Measurements from ENCODE around the gene DZANK1.
A peak's percentile ranks its signal among the peaks of the same experiment; 100 is the strongest.

The DZANK1 gene

DNA sequence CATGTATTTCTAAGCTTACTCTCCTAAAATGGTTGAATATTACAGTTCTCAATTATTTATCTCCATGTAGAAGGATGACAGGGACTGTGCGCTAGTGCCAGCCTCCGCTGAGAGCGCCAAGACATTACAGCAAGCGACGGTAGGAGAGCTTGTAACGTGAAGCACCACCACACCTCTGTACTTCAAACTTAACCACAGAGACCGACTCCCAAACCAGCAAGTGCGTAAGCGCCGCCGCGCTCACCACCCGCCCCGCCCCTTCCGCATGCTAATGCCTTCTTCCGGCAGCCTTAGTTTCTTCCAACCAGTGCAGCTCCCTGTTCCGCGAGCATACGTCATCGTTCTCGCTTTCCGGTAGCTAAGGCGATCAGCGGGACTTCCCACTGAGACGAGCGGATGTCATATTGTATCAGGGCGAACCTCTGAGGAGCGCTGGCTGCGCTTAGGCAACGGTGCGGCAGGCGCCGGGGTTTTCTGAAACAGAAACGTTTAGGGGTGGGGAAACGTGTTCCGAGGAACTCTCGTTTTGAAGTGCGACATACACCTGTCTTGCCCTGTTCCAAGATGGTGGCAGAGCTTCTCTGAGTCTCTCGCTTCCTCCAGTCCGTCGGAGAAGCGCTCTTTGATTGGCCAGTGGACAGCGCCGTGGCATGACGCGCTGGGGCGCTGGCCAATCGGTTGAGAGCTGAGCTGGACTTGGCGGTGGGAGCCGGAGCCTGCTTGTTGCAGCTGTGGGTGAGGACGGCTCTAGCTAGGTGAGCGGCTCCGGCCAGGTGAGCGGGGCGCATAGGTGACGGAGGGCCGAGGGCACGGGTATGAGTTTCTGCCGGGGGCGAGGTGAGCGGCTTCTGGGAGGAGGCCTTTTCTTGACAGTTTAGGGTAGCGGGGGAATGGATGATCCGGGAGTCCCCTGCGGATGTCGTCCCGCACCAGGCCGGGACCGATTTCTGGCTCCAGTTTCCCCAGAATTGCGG lies 40.7 kb upstream of the DZANK1 start, which contains the start of gene SEC23B (continued):
- no peak for TF ChIP-seq ZBTB1 (tag by site-specific recombination; IDR thresholded peaks at IDR 0.05)
- no peak for TF ChIP-seq ZNF366 (tag by site-specific recombination; conservative IDR thresholded peaks at IDR 0.05)
- no peak for TF ChIP-seq ZNF221 (tag by site-specific recombination; IDR thresholded peaks at IDR 0.05; ENCODE audit: borderline replicate concordance)
- no peak for TF ChIP-seq ZNF10 (tag by site-specific recombination; IDR thresholded peaks at IDR 0.05)
- TF ChIP-seq ZNF423 (tag by site-specific recombination; IDR thresholded peaks at IDR 0.05), result no peak
- no peak for TF ChIP-seq ZNF426 (tag by site-specific recombination; IDR thresholded peaks at IDR 0.05)
- no peak for TF ChIP-seq ZNF398 (tag by site-specific recombination; IDR thresholded peaks at IDR 0.05)
- TF ChIP-seq, protein P1, sequence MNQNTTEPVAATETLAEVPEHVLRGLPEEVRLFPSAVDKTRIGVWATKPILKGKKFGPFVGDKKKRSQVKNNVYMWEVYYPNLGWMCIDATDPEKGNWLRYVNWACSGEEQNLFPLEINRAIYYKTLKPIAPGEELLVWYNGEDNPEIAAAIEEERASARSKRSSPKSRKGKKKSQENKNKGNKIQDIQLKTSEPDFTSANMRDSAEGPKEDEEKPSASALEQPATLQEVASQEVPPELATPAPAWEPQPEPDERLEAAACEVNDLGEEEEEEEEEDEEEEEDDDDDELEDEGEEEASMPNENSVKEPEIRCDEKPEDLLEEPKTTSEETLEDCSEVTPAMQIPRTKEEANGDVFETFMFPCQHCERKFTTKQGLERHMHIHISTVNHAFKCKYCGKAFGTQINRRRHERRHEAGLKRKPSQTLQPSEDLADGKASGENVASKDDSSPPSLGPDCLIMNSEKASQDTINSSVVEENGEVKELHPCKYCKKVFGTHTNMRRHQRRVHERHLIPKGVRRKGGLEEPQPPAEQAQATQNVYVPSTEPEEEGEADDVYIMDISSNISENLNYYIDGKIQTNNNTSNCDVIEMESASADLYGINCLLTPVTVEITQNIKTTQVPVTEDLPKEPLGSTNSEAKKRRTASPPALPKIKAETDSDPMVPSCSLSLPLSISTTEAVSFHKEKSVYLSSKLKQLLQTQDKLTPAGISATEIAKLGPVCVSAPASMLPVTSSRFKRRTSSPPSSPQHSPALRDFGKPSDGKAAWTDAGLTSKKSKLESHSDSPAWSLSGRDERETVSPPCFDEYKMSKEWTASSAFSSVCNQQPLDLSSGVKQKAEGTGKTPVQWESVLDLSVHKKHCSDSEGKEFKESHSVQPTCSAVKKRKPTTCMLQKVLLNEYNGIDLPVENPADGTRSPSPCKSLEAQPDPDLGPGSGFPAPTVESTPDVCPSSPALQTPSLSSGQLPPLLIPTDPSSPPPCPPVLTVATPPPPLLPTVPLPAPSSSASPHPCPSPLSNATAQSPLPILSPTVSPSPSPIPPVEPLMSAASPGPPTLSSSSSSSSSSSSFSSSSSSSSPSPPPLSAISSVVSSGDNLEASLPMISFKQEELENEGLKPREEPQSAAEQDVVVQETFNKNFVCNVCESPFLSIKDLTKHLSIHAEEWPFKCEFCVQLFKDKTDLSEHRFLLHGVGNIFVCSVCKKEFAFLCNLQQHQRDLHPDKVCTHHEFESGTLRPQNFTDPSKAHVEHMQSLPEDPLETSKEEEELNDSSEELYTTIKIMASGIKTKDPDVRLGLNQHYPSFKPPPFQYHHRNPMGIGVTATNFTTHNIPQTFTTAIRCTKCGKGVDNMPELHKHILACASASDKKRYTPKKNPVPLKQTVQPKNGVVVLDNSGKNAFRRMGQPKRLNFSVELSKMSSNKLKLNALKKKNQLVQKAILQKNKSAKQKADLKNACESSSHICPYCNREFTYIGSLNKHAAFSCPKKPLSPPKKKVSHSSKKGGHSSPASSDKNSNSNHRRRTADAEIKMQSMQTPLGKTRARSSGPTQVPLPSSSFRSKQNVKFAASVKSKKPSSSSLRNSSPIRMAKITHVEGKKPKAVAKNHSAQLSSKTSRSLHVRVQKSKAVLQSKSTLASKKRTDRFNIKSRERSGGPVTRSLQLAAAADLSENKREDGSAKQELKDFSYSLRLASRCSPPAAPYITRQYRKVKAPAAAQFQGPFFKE (tag by site-specific recombination; IDR thresholded peaks at IDR 0.05; ENCODE audit: borderline replicate concordance), result no peak
- no peak for TF ChIP-seq ZFHX2 (tag by site-specific recombination; conservative IDR thresholded peaks at IDR 0.05)
- peak; percentile 76 for TF ChIP-seq ZSCAN30 (tag by site-specific recombination; IDR thresholded peaks at IDR 0.05)
- peak; percentile 99 for TF ChIP-seq ATF2 (tag by site-specific recombination; IDR thresholded peaks at IDR 0.05; ENCODE audit: low read depth)
- no peak for TF ChIP-seq ZNF26 (tag by site-specific recombination; IDR thresholded peaks at IDR 0.05)
- TF ChIP-seq, protein P2, sequence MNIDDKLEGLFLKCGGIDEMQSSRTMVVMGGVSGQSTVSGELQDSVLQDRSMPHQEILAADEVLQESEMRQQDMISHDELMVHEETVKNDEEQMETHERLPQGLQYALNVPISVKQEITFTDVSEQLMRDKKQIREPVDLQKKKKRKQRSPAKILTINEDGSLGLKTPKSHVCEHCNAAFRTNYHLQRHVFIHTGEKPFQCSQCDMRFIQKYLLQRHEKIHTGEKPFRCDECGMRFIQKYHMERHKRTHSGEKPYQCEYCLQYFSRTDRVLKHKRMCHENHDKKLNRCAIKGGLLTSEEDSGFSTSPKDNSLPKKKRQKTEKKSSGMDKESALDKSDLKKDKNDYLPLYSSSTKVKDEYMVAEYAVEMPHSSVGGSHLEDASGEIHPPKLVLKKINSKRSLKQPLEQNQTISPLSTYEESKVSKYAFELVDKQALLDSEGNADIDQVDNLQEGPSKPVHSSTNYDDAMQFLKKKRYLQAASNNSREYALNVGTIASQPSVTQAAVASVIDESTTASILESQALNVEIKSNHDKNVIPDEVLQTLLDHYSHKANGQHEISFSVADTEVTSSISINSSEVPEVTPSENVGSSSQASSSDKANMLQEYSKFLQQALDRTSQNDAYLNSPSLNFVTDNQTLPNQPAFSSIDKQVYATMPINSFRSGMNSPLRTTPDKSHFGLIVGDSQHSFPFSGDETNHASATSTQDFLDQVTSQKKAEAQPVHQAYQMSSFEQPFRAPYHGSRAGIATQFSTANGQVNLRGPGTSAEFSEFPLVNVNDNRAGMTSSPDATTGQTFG (tag by site-specific recombination; IDR thresholded peaks at IDR 0.05; ENCODE audit: borderline replicate concordance), result no peak
- no peak for TF ChIP-seq ZNF549 (tag by site-specific recombination; IDR thresholded peaks at IDR 0.05)
- TF ChIP-seq KLF7 (tag by site-specific recombination; IDR thresholded peaks at IDR 0.05; ENCODE audit: borderline replicate concordance), result no peak
- TF ChIP-seq, protein P3, sequence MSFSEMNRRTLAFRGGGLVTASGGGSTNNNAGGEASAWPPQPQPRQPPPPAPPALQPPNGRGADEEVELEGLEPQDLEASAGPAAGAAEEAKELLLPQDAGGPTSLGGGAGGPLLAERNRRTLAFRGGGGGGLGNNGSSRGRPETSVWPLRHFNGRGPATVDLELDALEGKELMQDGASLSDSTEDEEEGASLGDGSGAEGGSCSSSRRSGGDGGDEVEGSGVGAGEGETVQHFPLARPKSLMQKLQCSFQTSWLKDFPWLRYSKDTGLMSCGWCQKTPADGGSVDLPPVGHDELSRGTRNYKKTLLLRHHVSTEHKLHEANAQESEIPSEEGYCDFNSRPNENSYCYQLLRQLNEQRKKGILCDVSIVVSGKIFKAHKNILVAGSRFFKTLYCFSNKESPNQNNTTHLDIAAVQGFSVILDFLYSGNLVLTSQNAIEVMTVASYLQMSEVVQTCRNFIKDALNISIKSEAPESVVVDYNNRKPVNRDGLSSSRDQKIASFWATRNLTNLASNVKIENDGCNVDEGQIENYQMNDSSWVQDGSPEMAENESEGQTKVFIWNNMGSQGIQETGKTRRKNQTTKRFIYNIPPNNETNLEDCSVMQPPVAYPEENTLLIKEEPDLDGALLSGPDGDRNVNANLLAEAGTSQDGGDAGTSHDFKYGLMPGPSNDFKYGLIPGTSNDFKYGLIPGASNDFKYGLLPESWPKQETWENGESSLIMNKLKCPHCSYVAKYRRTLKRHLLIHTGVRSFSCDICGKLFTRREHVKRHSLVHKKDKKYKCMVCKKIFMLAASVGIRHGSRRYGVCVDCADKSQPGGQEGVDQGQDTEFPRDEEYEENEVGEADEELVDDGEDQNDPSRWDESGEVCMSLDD (tag by site-specific recombination; IDR thresholded peaks at IDR 0.05), result no peak
- no peak for TF ChIP-seq ZNF138 (tag by site-specific recombination; IDR thresholded peaks at IDR 0.05; ENCODE audit: borderline replicate concordance)
- peak; percentile 79 for TF ChIP-seq ZNF76 (tag by site-specific recombination; IDR thresholded peaks at IDR 0.05; ENCODE audit: borderline replicate concordance, low read depth)
- TF ChIP-seq ZNF174 (tag by site-specific recombination; IDR thresholded peaks at IDR 0.05), result no peak
- TF ChIP-seq GLIS2 (tag by site-specific recombination; IDR thresholded peaks at IDR 0.05), result no peak
- peak; percentile 27; the same call in 1 of the 2 replicates for TF ChIP-seq ZBTB8A (tag by site-specific recombination; IDR thresholded peaks at IDR 0.05)
- TF ChIP-seq ZNF792 (tag by site-specific recombination; IDR thresholded peaks at IDR 0.05), result no peak

Measured in HEK293 (cell line).